ENCODE measurements around the gene EVPL. TPM values are rescaled to one million over a fixed set of nuclear protein-coding genes. Genes with fewer than 3 reads are reported as not detected.
A peak's percentile ranks its signal among the peaks of the same experiment; 100 is the strongest.

Gene EVPL
- total and polyA plus RNA-seq, 2 of the 13 experiments (the other 11 are each of a cell fraction or from before 2014, with no cell fraction given) = 2.1 to 8.2 TPM

DNA sequence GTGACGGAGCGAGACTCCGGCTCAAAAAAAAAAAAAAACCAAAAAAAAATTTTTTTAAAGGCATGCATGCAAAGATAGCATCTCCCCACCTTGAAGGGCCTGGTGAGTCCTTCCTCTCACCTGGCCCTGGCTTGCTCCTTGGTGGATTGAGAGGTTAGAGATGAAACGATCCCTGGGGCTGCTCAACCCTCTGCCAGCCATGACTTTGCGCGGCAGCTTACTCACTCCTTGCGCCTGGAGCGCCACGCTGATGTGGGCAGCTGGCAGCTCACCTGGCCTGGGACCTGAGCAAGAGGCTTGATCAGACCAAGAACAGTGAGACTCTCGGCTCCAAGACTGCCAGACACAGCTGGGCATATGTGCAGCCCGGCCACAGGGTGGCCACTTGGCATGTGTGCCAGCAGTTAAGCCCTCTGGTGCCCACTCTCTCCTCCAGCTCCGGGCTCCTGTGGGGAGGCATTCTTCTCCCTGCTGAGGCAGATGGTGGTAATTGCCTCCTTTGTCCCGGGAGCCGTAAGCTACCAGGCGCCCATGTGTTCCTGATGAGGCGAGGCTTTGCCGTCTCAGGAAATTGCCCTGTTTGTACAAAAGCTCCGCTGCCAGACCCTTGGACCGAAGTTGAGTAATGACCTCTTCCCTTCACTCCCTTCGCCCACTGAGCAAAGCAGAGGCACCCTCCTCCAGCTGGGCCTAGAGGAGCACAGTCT lies 5.1 kb upstream of the EVPL start (continued):
- TF ChIP-seq SETDB1 (CRISPR knock-in tag; IDR thresholded peaks at IDR 0.05; ENCODE audit: borderline replicate concordance) (no peak), CCAR2 (optimal IDR thresholded peaks at IDR 0.05; ENCODE audit: low read depth, low read length) (no peak), MYC (CRISPR knock-in tag; IDR thresholded peaks at IDR 0.05; ENCODE audit: borderline replicate concordance) (peak; percentile 60; the same call in 1 of the 2 replicates), U2AF1 (optimal IDR thresholded peaks at IDR 0.05; ENCODE audit: low read depth, low read length) (no peak), IRF2 (CRISPR knock-in tag; IDR thresholded peaks at IDR 0.05) (peak; percentile 42; the same call in 1 of the 2 replicates), TBX2 (CRISPR knock-in tag; IDR thresholded peaks at IDR 0.05; ENCODE audit: borderline replicate concordance) (0 out of 2 replicates have a peak, but pooled peaks have one; percentile 32), SAFB2 (CRISPR knock-in tag; IDR thresholded peaks at IDR 0.05; ENCODE audit: borderline replicate concordance, low read depth) (peak; percentile 53; the same call in 1 of the 2 replicates), MED1 (CRISPR knock-in tag; IDR thresholded peaks at IDR 0.05) (0 out of 2 replicates have a peak, but pooled peaks have one; percentile 65), NFKB2 (CRISPR knock-in tag; IDR thresholded peaks at IDR 0.05; ENCODE audit: borderline replicate concordance) (peak; percentile 56; the same call in 1 of the 2 replicates), MXI1 (IDR thresholded peaks at IDR 0.05; ENCODE audit: borderline replicate concordance, low read depth, low read length) (0 out of 3 replicates have a peak, but pooled peaks have one; percentile 25), ZKSCAN1 (IDR thresholded peaks at IDR 0.05; ENCODE audit: low read length) (no peak), ELF3 (CRISPR knock-in tag; IDR thresholded peaks at IDR 0.05) (peak; percentile 25), JUN (CRISPR knock-in tag; IDR thresholded peaks at IDR 0.05) (0 out of 2 replicates have a peak, but pooled peaks have one; percentile 27), MIER3 (CRISPR knock-in tag; IDR thresholded peaks at IDR 0.05; ENCODE audit: borderline replicate concordance) (peak; percentile 79; the same call in 1 of the 2 replicates), TAF1 (CRISPR knock-in tag; IDR thresholded peaks at IDR 0.05) (peak; percentile 19; the same call in 1 of the 2 replicates), TARDBP (CRISPR knock-in tag; IDR thresholded peaks at IDR 0.05) (no peak), ZNF138 (CRISPR knock-in tag; IDR thresholded peaks at IDR 0.05; ENCODE audit: low read depth) (no peak), ZMYM2 (CRISPR knock-in tag; IDR thresholded peaks at IDR 0.05) (peak; percentile 60; the same call in 1 of the 2 replicates)
- TF ChIP-seq, protein P1, sequence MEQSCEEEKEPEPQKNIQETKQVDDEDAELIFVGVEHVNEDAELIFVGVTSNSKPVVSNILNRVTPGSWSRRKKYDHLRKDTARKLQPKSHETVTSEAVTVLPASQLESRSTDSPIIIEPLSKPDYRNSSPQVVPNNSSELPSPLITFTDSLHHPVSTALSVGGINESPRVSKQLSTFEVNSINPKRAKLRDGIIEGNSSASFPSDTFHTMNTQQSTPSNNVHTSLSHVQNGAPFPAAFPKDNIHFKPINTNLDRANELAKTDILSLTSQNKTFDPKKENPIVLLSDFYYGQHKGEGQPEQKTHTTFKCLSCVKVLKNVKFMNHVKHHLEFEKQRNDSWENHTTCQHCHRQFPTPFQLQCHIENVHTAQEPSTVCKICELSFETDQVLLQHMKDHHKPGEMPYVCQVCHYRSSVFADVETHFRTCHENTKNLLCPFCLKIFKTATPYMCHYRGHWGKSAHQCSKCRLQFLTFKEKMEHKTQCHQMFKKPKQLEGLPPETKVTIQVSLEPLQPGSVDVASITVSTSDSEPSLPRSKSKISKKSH (CRISPR knock-in tag; IDR thresholded peaks at IDR 0.05; ENCODE audit: borderline replicate concordance) = peak; percentile 67; the same call in 1 of the 2 replicates
- TF ChIP-seq, protein P2, sequence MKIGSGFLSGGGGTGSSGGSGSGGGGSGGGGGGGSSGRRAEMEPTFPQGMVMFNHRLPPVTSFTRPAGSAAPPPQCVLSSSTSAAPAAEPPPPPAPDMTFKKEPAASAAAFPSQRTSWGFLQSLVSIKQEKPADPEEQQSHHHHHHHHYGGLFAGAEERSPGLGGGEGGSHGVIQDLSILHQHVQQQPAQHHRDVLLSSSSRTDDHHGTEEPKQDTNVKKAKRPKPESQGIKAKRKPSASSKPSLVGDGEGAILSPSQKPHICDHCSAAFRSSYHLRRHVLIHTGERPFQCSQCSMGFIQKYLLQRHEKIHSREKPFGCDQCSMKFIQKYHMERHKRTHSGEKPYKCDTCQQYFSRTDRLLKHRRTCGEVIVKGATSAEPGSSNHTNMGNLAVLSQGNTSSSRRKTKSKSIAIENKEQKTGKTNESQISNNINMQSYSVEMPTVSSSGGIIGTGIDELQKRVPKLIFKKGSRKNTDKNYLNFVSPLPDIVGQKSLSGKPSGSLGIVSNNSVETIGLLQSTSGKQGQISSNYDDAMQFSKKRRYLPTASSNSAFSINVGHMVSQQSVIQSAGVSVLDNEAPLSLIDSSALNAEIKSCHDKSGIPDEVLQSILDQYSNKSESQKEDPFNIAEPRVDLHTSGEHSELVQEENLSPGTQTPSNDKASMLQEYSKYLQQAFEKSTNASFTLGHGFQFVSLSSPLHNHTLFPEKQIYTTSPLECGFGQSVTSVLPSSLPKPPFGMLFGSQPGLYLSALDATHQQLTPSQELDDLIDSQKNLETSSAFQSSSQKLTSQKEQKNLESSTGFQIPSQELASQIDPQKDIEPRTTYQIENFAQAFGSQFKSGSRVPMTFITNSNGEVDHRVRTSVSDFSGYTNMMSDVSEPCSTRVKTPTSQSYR (CRISPR knock-in tag; IDR thresholded peaks at IDR 0.05; ENCODE audit: borderline replicate concordance) = peak; percentile 48; the same call in 1 of the 2 replicates
- TF ChIP-seq, protein P3, sequence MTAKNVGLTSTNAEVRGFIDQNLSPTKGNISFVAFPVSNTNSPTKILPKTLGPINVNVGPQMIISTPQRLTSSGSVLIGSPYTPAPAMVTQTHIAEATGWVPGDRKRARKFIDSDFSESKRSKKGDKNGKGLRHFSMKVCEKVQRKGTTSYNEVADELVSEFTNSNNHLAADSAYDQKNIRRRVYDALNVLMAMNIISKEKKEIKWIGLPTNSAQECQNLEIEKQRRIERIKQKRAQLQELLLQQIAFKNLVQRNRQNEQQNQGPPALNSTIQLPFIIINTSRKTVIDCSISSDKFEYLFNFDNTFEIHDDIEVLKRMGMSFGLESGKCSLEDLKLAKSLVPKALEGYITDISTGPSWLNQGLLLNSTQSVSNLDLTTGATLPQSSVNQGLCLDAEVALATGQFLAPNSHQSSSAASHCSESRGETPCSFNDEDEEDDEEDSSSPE (CRISPR knock-in tag; IDR thresholded peaks at IDR 0.05) = peak; percentile 66; the same call in 1 of the 2 replicates
- TF ChIP-seq, protein P4, sequence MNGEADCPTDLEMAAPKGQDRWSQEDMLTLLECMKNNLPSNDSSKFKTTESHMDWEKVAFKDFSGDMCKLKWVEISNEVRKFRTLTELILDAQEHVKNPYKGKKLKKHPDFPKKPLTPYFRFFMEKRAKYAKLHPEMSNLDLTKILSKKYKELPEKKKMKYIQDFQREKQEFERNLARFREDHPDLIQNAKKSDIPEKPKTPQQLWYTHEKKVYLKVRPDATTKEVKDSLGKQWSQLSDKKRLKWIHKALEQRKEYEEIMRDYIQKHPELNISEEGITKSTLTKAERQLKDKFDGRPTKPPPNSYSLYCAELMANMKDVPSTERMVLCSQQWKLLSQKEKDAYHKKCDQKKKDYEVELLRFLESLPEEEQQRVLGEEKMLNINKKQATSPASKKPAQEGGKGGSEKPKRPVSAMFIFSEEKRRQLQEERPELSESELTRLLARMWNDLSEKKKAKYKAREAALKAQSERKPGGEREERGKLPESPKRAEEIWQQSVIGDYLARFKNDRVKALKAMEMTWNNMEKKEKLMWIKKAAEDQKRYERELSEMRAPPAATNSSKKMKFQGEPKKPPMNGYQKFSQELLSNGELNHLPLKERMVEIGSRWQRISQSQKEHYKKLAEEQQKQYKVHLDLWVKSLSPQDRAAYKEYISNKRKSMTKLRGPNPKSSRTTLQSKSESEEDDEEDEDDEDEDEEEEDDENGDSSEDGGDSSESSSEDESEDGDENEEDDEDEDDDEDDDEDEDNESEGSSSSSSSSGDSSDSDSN (CRISPR knock-in tag; IDR thresholded peaks at IDR 0.05) = peak; percentile 57

All from HepG2 (cell line).